Cardiac fibroblast (primary cell): ENCODE results near the gene EFNA1.

Experiments used
- DNase-seq, 2 donors: peaks; one replicate each; pipeline versions ENCODE4 v3.0.0 to v3.0.0-alpha.2; 2010; ENCODE audit warnings: low read depth in 2 of 2
- H3K4me3 ChIP-seq, 2 donors: replicated peaks in 1 of 2; 1 replicate in 1 of 2; 2 replicates in 1 of 2; pipeline ENCODE4 v1.5.1; 2011; ENCODE audit warnings: low read depth in 2 of 2, low read length in 2 of 2, mild to moderate bottlenecking in 2 of 2, moderate library complexity in 1 of 2
- TF ChIP-seq, protein P1 (sequence below): IDR thresholded peaks from one replicate; pipeline ENCODE4 v1.5.1; 2011; ENCODE audit warnings: low read depth, mild to moderate bottlenecking, low read length, inconsistent platforms

EFNA1 gene

GRCh38 chr1:155106862-155107261 is 20.8 kb upstream of the EFNA1 start:
- TF ChIP-seq, protein P1, sequence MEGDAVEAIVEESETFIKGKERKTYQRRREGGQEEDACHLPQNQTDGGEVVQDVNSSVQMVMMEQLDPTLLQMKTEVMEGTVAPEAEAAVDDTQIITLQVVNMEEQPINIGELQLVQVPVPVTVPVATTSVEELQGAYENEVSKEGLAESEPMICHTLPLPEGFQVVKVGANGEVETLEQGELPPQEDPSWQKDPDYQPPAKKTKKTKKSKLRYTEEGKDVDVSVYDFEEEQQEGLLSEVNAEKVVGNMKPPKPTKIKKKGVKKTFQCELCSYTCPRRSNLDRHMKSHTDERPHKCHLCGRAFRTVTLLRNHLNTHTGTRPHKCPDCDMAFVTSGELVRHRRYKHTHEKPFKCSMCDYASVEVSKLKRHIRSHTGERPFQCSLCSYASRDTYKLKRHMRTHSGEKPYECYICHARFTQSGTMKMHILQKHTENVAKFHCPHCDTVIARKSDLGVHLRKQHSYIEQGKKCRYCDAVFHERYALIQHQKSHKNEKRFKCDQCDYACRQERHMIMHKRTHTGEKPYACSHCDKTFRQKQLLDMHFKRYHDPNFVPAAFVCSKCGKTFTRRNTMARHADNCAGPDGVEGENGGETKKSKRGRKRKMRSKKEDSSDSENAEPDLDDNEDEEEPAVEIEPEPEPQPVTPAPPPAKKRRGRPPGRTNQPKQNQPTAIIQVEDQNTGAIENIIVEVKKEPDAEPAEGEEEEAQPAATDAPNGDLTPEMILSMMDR = no peak
- DNase-seq = no peak
- H3K4me3 ChIP-seq = no peak overlapping the region

DNA sequence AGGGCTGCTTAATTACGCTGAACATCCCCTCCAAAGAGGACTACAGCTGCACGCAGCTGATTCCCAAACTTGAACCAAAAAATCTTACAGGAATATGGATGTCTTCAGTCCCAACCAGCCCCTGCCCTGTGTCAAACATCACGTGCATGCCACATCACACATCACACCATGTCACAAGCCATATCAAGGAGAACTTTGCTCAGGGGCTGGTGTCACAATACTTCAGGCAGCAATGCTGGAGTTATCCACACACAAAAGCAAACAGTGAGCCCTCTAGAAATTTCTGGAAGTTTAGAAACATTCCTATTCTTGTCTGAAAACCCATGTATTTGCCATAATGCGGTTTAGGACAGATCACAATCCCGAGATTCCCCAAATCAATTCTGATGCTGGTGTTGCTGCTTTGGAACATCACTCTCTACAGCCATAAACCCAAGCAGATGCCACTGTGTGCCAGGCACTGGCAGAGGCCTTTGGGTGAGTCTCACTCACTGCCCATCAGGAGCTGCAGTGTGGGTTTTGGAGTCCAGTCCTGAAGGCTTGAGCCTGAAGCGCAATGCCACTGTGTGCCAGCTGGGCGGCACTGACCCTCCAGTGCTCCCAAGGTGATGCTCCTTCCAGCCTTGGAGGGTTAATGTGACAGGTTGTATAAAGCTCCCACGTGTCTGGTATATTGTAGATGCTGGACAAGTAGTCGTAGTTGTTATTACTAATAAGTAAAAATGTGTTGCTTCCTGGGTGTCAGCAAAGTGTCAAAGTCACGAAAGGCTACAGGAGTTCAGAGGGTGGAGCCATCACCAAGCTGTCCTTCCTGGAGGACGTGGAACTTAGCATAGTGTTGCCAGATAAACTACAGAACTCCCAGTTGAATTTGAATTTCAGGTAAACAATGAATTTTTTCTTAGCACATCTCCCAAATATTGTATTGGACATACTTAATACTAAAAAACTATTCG is 20.1 kb upstream of the EFNA1 start:
- H3K4me3 ChIP-seq = no peak overlapping the region
- TF ChIP-seq, protein P1 = no peak
- no peak for DNase-seq

DNA sequence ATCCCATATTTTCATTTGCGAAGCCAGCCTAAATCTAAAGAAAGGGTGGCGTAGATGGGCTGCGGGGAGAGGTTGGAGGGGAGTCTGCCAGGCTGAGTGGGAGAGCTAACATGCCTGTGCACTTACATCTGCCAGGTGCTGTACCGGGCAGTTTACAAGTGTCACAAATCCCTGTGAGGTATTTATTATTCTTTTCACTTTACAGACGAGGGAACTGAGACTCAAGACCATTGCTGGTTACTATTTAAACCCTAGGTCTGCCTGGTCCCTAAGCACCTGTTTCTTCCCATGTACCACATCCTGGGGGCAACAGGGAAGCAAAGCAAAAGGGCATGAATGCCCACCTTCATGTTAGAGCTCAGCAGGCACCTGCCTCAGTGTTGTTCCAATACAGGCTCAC is 19.4 kb upstream of the EFNA1 start:
- TF ChIP-seq, protein P1 = no peak
- DNase-seq = no peak
- no peak overlapping the region for H3K4me3 ChIP-seq

GRCh38 chr1:155110381-155110780 is 17.3 kb upstream of the EFNA1 start:
- no peak overlapping the region for H3K4me3 ChIP-seq
- TF ChIP-seq, protein P1 = no peak

DNA sequence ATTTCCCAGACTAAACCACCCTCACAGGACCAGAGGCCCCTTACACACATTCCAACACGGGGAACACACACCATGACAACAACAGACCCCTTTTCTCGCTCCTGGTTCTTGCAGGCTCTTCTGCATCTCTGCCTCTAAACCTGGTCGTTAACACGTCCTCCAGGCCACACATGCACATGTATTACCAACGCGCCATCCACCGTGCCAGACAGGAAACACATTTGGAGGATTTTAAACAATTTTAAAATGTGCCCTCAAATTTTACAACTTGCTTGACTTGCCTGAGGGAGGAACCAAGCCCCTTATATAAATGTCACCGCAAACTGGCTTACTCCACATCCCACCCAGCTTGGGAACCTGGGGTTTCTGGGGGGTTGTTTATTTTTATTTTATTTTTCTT is 16.9 kb upstream of the EFNA1 start:
- no peak for DNase-seq
- no peak overlapping the region for H3K4me3 ChIP-seq
- TF ChIP-seq, protein P1 = no peak

More at GRCh38 chr1:155110381-155110780, 17.3 kb upstream of the EFNA1 start:
- no peak for DNase-seq

DNA sequence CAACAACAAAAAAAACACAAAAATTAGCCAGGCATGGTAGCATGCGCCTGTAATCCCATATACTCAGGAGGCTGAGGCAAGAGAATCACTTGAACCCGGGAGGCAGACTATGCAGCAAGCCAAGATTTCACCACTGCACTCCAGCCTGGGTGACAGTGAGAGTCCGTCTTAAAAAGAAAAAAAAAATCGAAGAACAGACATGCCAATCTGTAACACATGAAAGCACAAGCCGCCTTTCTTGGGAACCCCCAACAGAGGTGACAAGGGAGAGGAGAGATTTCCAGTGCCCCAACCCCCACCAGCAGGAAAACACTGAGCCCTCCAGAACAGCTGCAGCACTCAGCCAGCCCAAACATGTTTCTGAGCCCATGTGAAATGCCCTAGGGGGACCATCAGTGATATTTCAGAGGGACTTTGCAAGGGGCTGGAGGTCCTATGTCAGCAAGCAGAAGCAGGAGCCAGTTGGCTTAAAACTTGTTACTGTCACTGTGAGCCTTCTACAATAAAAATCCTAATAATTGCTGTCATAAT is 14.2 kb upstream of the EFNA1 start:
- no peak overlapping the region for H3K4me3 ChIP-seq
- TF ChIP-seq, protein P1 = no peak
- no peak for DNase-seq
